GM19193 (cell line): ENCODE data around the gene RAB35.
A peak's percentile ranks its signal among the peaks of the same experiment; 100 is the strongest.

Experiments used
- POLR2A ChIP-seq: IDR thresholded peaks from 4 replicates; pipeline ENCODE4 v1.6.1; 2011; ENCODE audit not compliant: insufficient read depth, insufficient read length; ENCODE audit errors: extremely low read depth

Gene RAB35

GRCh38 chr12:120098756-120099470 is 17.6 kb downstream of the RAB35 start:
- no peak for TF ChIP-seq POLR2A

- no peak for TF ChIP-seq POLR2A
These were observed 19.8 kb downstream of the RAB35 start for GRCh38 chr12:120096671-120097202.

- TF ChIP-seq POLR2A: no peak
These were observed 20.8 kb downstream of the RAB35 start for GRCh38 chr12:120095736-120096135.

- no peak for TF ChIP-seq POLR2A
These were observed 21.2 kb downstream of the RAB35 start for GRCh38 chr12:120095331-120095730.

- TF ChIP-seq POLR2A: no peak
These were observed 22.1 kb downstream of the RAB35 start for GRCh38 chr12:120094485-120094884.

GRCh38 chr12:120093592-120094355 is 22.8 kb downstream of the RAB35 start:
- no peak for TF ChIP-seq POLR2A

GRCh38 chr12:120093336-120093591 is 23.3 kb downstream of the RAB35 start:
- peak; percentile 2 for TF ChIP-seq POLR2A

GRCh38 chr12:120092551-120093335 is 23.8 kb downstream of the RAB35 start:
- TF ChIP-seq POLR2A: peak; percentile 9

- TF ChIP-seq POLR2A: no peak
These were observed 25.0 kb downstream of the RAB35 start for GRCh38 chr12:120091371-120092090.

- TF ChIP-seq POLR2A: no peak
These were observed 25.8 kb downstream of the RAB35 start for GRCh38 chr12:120090626-120091295.

GRCh38 chr12:120090206-120090605 is 26.3 kb downstream of the RAB35 start:
- no peak for TF ChIP-seq POLR2A

GRCh38 chr12:120089796-120090195 is 26.8 kb downstream of the RAB35 start:
- no peak for TF ChIP-seq POLR2A

- TF ChIP-seq POLR2A: no peak
These were observed 27.4 kb downstream of the RAB35 start for GRCh38 chr12:120089105-120089504.

- TF ChIP-seq POLR2A: peak; percentile 63
These were observed 29.5 kb downstream of the RAB35 start for GRCh38 chr12:120086801-120087621.
